GM04504 (cell line): ENCODE data around the gene SGCG.
A peak's percentile ranks its signal among the peaks of the same experiment; 100 is the strongest.

Experiments
- DNase-seq: peaks from one replicate; pipeline ENCODE4 v3.0.0-alpha.2; 2012; ENCODE audit warnings: low read depth

Gene SGCG

DNA sequence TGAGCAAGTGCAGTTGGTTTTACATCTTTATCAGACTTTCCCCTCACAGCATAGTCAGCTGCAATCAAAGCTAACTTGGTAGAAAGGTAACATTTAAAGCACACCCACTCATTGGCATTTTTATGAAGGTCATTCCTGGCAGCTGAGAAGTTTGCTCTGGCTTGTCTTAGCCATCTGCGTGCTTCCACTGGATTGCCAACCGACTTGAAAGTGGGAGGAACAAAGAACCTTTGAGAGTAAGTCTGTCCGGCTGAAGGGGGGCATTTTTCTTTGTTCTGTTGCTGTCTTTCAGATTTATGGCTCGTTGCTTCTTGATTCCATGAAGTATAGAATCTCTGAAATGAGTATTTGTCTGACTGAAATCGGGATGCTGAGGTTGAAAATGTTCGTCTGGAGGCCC, 149.6 kb downstream of the SGCG start:
- no peak for DNase-seq

GRCh38 chr13:23339225-23339624, 158.4 kb downstream of the SGCG start:
- DNase-seq, result no peak

DNA sequence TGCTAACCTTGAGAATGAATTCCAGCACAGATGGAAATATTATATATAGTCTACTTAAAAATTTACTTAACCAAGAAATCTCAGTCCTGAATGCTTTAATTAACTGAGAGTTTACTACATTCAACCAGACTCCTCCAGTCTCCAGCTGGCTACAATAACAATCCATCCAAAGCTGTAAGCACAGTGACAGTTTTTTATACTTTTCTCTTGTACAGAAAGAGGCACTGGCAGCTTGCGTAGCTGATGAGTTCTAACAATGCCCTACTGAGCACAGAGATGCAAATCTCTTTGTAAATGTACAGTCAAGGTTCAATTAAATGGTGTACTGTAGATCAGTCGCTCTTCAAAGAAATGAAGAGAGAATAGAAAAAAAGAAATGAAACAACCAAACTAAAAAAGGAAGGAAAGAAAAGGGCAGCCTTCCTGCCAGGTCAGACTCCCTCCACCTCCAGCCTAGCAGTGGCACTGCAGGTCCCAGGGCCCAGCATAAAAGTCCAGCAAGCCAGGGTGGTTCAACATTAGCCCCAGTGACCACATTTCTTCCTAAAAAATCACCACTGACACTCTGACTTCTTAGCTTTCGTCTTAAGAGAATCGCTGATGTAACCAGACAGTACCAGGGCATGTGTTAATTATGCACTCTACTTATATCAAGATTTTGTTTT, 164.3 kb downstream of the SGCG start:
- DNase-seq, result no peak

- no peak for DNase-seq
Observed at GRCh38 chr13:23347601-23348000, 166.8 kb downstream of the SGCG start.

- DNase-seq, result no peak
Observed at GRCh38 chr13:23348262-23349127, 167.7 kb downstream of the SGCG start.

DNA sequence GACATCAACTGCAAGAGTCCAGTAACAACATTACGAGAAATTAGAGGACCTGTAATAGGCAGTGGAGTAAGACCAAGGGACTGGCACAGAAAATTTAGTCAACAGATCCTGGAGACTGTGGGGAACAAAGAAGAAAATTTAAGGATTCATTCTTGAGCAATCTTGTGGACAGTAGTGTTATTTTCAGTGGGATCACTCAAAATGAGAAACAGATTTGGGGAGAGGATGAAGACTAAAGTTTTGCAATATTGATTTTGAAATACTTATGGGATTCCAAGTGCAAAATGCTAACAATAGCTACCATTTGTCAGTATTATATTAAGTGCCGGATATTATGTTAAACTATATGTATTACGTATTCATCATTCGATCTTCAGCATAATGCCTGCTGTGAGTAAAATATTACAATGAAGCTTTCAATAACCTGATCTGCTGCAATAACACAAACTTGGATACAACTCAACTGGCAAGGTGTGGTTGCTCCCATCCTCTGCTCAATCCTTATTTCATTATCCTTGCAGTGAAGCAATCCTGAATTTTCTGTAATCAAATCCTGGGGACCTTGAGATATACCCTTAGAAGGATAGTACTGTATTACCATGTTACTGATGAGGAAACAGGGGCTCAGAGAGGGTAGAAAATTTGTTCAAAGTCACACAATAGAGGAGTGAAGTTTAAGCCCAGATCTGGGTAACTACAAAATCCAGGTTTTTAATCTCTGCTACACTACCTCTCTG, 168.6 kb downstream of the SGCG start:
- peak; percentile 20 for DNase-seq

DNA sequence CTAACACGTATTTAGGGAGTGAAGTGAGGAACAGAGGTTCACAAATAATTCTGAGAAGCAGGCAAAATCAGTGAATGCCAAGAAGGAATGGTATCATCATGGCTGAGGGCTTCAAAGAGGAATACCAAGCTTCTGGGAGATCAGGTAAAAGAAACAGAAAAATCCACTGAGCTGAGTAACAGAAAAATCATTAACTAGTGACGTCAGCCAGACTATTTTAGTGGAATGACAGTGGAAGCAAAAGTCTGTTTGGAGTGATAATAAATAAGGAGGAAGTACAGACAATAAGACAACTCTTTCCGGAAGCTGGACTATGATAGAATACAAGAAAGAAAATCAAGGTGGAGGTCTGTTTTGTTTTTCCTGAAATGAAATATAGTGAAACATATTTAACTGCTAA, 169.2 kb downstream of the SGCG start:
- DNase-seq, result no peak

DNA sequence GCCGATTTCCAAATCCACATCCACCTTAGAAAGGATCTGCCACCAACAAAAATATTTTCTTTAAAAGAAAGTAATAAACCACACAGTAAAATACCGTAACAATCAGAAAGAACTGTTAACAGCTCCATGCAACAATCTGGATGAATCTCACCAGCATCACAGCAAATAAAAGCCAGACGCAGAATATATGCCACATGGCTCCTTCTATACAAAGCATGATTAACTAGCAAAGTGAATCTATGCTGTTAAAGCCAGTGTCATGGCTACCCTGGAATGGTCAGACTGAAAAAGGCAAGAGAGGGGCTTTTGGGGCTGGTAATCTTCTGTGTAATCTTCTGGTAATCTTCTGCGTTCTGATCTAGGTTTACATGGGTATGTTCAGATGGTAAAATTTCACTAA, 171.4 kb downstream of the SGCG start:
- DNase-seq, result no peak

DNA sequence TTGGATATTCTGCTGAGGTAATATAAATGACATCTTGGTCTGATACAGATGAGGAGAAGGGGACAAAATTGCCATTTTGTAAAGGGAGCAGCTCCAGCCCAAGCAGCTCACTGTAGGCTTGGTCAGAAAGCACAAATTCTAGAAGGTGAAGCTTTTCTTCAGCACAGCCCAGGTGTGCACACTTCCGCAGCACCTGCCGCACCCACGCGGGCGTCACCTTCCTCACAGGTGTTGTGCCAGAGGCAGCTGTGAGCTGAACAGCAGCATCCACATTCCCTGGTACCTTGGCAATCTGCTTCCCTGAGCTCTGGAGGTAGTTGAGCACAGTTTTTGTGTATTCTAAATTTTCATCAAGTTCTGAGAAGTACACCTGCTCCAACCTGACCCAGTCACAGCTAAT, 173.7 kb downstream of the SGCG start:
- no peak for DNase-seq

- no peak for DNase-seq
Observed at GRCh38 chr13:23356368-23356767, 175.6 kb downstream of the SGCG start.

- DNase-seq, result no peak
Observed at GRCh38 chr13:23357349-23357748, 176.6 kb downstream of the SGCG start.

DNA sequence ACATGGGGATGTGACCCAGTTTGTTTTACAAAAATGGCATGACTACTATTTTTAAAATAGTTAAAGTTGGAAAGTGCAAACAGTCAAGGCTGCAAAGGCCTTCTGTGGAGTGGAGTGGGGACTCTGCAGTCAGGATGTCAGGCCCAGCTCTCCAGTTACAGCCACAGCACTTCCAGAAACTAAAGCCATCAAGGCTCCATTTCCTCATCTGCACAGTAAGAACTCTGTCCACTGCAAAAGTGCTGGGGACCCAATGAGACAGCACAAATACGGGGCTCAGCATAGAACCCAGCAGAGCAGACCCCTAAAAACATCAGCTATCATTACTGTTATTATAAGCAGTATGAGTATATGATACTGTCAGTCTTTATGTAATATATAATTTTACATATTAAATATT, 179.1 kb downstream of the SGCG start:
- DNase-seq, result no peak

- no peak for DNase-seq
Observed at GRCh38 chr13:23365652-23366051, 184.9 kb downstream of the SGCG start.

DNA sequence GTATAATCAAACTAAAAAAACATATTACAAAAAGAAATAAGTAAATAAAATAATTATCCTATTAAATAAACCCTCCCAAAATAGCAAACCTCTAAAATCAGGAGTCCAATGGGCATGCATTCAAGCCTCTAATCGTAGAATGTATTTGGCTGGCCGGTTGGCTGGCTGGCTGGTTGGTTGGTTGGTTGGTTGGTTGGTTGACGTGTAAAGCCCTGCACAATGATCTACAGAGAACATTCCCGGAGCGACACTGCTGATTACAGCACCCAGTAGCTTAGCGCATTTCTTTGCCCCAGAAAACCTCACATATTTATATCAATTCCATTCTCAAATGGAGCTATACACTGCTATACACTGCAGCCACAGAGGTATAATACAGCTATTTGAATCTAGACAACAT, 187.1 kb downstream of the SGCG start:
- no peak for DNase-seq

DNA sequence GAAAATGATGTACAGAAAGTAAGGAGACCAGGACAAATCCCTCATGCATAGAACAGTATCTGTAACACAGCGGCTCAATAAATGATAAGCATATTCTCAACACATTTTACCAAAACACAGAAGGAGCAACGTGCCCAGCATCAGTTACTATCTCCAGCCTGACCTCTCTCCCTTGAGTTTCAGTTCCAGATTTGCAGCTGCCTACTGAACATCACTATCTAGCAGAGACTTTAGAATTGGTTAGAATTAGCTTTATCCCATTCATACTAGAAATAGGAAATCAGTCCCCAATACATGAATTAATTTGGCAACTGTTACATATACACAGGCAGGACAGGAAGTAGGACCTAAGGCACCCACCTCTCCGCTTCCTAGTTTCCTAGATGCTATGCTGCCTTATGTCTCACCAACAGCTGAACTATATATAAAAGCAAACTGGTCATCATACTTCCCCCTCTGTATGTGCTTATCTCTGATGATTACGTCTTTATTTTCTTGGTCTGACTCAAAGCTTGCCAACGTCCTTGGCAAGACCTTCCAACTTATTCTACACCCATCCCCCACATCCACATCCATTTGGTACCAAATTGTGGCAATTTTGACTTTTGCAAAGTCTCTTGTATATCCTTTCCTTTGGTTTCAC, 191.6 kb downstream of the SGCG start:
- DNase-seq, result no peak
